OCI-M2 (cell line): ENCODE data around the gene MYLK4.

ENCODE experiments used
- DNase-seq: peaks from one replicate; lab custom pipeline; 2025; ENCODE audit not compliant: unreplicated experiment; lab: John Stamatoyannopoulos, UW

MYLK4 gene

GRCh38 chr6:2708456-2708855 lies 42.3 kb downstream of the MYLK4 start:
- no peak for DNase-seq

- no peak for DNase-seq
Observed at GRCh38 chr6:2706558-2706957, 44.2 kb downstream of the MYLK4 start.

GRCh38 chr6:2705256-2705655 lies 45.5 kb downstream of the MYLK4 start:
- DNase-seq: no peak

- no peak for DNase-seq
Observed at GRCh38 chr6:2697291-2697690, 53.4 kb downstream of the MYLK4 start.

GRCh38 chr6:2695454-2696095 lies 55.1 kb downstream of the MYLK4 start:
- DNase-seq: no peak

- no peak for DNase-seq
Observed at GRCh38 chr6:2693231-2693630, 57.5 kb downstream of the MYLK4 start.

GRCh38 chr6:2688401-2689064 lies 62.2 kb downstream of the MYLK4 start:
- DNase-seq: no peak

GRCh38 chr6:2687456-2687855 lies 63.3 kb downstream of the MYLK4 start:
- no peak for DNase-seq

GRCh38 chr6:2686515-2686914 lies 64.2 kb downstream of the MYLK4 start:
- DNase-seq: no peak

- DNase-seq: no peak
Observed at GRCh38 chr6:2684766-2685754, 65.7 kb downstream of the MYLK4 start.

- DNase-seq: no peak
Observed at GRCh38 chr6:2684103-2684749, 66.5 kb downstream of the MYLK4 start.

GRCh38 chr6:2680264-2680922 lies 70.3 kb downstream of the MYLK4 start:
- no peak for DNase-seq

GRCh38 chr6:2677080-2677593 lies 73.6 kb downstream of the MYLK4 start:
- no peak for DNase-seq

- DNase-seq: no peak
Observed at GRCh38 chr6:2676048-2676447, 74.7 kb downstream of the MYLK4 start.

- no peak for DNase-seq
Observed at GRCh38 chr6:2674857-2675256, 75.9 kb downstream of the MYLK4 start.

- DNase-seq: no peak
Observed at GRCh38 chr6:2669067-2669700, 81.5 kb downstream of the MYLK4 start.

GRCh38 chr6:2667617-2668016 lies 83.1 kb downstream of the MYLK4 start:
- no peak for DNase-seq

GRCh38 chr6:2666906-2667575 lies 83.7 kb downstream of the MYLK4 start:
- no peak for DNase-seq
